Omental fat pad (tissue), 4 donors: ENCODE measurements around the gene SMARCD2. TPM values are rescaled to one million over a fixed set of nuclear protein-coding genes. Genes with fewer than 3 reads are reported as not detected.

Experiments used
- ATAC-seq: fragments of 150-250 bp; one replicate; pipeline ENCODE4 v1.9.1; 2016; ENCODE audit warnings: mild to moderate bottlenecking, moderate library complexity; ENCODE audit not compliant: low FRiP score
- DNase-seq: peaks from one replicate; pipeline ENCODE4 v3.0.0-alpha.2; 2019; ENCODE audit warnings: low spot score
- total RNA-seq, 4 donors: library from RNA; depleted of rRNA; stranded (reverse); fragments of >200 nt; gene quantifications; one replicate each; pipeline ENCODE4 v1.1.0, GENCODE V29; 2016
- TF ChIP-seq, protein P1 (sequence below), 3 donors: fragments of 450-650 bp; IDR thresholded peaks; one replicate each; pipeline ENCODE4 v1.5.1; 2016 to 2017; ENCODE audit warnings: antibody characterized with exemption in 3 of 3, mild to moderate bottlenecking in 3 of 3, moderate library complexity in 2 of 3

The SMARCD2 gene
- total RNA-seq, 4 donors from 2014 or later: 77.5 to 246 (median 109) TPM

DNA sequence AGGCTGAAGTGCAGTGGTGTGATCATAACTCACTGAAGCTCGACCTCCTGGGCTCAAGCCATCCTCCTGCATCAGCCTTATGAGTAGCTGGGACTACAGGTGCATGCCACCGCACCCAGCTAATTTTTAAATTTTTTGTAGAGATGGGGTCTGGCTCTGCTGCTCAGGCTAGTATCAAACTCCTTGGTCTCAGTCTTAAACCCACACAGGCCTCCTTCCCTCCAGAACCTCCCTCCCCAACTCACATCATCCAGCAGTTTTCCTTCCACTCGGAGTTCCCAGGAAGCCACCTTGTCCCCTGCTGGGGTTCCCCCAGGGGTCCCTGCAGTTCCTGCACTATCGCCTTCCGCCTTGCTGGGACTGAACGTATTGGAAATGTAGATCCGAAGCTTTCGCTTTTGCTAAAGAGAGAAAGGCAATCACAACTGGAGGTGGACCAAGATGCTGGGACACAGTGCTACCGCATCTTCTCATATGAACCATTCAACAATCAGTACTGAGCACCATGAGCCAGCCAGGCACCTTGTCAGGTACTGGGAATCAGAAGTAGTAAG is 7.2 kb downstream of the SMARCD2 start:
- TF ChIP-seq, protein P1, sequence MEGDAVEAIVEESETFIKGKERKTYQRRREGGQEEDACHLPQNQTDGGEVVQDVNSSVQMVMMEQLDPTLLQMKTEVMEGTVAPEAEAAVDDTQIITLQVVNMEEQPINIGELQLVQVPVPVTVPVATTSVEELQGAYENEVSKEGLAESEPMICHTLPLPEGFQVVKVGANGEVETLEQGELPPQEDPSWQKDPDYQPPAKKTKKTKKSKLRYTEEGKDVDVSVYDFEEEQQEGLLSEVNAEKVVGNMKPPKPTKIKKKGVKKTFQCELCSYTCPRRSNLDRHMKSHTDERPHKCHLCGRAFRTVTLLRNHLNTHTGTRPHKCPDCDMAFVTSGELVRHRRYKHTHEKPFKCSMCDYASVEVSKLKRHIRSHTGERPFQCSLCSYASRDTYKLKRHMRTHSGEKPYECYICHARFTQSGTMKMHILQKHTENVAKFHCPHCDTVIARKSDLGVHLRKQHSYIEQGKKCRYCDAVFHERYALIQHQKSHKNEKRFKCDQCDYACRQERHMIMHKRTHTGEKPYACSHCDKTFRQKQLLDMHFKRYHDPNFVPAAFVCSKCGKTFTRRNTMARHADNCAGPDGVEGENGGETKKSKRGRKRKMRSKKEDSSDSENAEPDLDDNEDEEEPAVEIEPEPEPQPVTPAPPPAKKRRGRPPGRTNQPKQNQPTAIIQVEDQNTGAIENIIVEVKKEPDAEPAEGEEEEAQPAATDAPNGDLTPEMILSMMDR (IDR thresholded peaks at IDR 0.05): no peak
- ATAC-seq: no peak

DNA sequence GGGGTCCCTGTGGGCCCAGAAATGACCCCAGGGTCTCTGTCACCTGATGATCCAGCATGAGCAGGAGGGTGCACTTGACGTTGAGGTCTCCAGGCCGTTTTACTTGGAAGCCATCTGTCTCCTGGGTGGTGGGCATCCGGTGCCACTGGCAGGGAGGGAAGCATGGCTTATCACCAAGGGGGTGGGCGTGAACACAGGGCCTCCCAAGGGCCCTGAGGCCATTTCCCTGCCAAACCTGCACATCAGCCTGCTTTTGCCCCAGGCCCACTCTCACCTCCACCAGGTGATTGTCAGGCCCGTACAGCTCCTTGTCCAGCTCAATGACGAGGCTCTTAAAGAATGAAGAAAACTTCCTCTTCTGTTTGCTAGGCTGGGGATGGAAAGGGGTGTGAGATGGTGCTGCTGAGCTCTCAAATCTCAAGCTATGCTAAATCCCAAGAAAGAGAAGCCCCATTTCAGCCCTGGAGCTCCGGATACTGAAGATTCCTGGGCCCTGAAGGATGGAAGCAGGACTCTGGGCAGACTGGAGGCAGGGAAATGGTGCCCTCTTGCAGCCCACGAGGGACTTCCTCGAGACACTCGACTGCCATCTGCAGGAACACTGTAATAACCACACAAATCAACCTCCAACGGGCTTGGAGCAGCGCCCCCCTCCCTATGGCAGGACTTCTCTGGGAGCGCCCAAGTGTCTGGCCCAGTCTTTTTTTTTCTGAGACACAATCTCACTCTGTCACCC is 7.9 kb downstream of the SMARCD2 start:
- ATAC-seq (no peak), DNase-seq (no peak)
- TF ChIP-seq, protein P1 (IDR thresholded peaks at IDR 0.05): no peak

More for the DNA sequence above, 7.2 kb downstream of the SMARCD2 start:
- DNase-seq: no peak

DNA sequence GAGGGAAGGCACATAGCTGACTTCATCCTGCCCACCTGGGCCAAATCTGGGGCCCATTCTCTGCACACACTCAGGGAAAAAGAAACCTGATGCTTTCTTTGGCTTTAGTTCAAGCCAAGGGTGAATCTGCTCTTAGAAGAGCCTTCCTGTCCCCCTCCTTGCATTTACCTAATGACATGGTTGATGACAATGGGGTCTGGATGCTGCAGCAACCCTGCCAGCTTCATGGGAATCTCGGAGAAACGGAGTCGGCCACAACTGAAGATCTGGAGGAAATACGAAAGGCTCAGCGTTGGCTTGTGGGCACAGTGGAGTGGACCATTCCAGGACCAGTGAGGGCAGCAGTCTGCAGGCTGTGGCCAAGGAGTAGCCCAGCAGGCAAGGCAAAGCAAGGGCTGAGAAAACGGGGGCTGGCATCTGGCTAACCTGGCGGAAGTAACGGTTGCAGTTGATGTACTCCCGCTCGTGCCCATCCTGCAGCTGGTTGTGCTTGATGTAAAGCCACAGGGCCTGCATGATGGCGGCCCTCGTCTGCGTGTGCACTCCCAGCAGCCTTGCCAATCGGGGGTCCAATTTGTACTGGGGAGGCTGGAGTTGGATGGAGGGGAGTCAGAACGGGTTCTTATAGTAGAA is 8.6 kb downstream of the SMARCD2 start:
- DNase-seq (no peak), ATAC-seq (no peak)
- TF ChIP-seq, protein P1 (IDR thresholded peaks at IDR 0.05): no peak

DNA sequence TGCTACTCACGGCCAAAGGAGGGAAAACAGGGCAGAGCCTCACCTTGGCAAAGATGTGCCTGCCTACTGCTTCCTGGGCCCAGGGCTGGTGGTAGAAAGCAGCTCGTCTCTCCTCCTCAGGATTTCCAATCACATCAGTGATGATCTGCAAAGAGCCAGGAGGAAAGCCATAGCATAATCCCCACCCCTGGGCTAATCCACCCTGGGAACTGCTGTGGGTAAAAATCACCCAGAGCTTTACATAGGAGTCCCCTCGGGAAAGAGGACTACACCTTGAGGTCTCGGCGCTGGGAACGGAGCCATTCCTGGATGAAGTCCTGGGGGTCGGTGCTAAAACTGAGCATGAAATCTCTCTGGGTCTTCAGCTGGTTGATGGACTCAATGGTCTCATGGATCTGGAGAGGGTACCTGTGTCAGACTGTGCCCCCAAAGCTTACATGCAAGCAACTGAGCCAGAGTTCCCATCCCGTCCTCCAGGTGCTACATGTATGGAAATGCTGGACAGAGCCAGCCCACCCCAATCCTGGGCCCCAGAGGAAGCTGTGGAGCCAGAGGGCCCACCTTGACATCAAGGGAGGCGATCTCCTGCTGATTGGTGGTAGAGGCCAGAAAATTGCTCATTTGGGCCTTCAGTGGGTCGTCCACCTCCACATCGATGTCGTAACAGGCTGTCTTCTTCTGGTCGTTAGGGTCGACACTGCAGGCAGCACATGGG is 9.3 kb downstream of the SMARCD2 start:
- TF ChIP-seq, protein P1 (IDR thresholded peaks at IDR 0.05): no peak
- ATAC-seq (no peak), DNase-seq (no peak)

DNA sequence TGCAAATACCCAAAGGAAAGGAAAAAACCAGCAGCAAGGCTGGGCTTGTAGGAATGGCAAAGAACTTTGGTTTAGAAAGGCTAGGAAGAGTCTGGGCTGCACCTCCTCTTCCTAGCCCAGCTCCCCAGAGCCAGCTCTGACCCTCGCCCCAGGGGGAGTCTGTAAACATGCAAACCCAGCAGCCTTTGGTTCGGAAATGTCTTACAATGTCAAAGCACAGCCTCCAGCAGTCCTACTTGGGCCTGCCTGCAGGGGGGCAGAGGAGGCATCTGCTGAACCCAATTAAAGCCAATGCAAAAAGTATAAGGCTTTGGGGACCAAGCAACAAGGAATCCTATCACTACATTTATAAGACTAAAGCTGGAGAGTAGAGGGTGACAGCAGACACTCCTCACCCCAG is 10.0 kb downstream of the SMARCD2 start:
- ATAC-seq (no peak), DNase-seq (no peak)
- TF ChIP-seq, protein P1 (IDR thresholded peaks at IDR 0.05): no peak

DNA sequence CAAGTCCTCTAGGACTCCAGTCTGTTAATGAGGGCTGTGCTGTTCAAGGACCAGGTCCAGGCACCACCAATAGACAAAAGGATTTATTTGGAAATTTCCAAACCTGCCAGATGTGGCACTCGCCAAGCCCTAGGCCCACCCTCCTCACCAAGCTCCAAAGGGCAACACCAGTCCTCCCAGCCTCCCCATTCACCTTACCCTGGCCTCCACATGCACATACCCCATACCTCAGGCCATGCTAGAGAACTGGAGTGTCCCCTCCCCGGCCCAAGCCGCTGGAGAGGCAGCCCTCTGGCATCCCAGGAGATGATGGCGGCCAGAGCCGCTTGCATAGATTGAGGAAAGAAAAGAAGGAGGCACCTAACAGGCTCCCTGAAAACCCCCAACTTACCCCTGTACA is 10.5 kb downstream of the SMARCD2 start:
- TF ChIP-seq, protein P1 (IDR thresholded peaks at IDR 0.05): no peak
- no peak for ATAC-seq

More for the DNA sequence above, 10.5 kb downstream of the SMARCD2 start:
- DNase-seq: no peak
